Coronary artery (tissue), 2 donors: Measurements from ENCODE around the gene NARS2.

ENCODE experiments used
- DNase-seq: peaks from one replicate; pipeline ENCODE4 v3.0.0-alpha.2; 2017; ENCODE audit warnings: low spot score
- H3K27ac ChIP-seq, 2 donors: fragments of 200-600 bp; sonication (generic); one replicate each; pipeline ENCODE4 v1.5.1; 2016 to 2019
- H3K4me3 ChIP-seq: fragments of 200-600 bp; sonication (generic); 2 replicates; pipeline ENCODE4 v1.5.1; 2016; ENCODE audit warnings: mild to moderate bottlenecking, moderate library complexity
- TF ChIP-seq, protein P1 (sequence below): fragments of 200-600 bp; sonication (generic); IDR thresholded peaks from one replicate; pipeline ENCODE4 v1.5.1; 2019; ENCODE audit warnings: antibody characterized with exemption

The NARS2 gene

DNA sequence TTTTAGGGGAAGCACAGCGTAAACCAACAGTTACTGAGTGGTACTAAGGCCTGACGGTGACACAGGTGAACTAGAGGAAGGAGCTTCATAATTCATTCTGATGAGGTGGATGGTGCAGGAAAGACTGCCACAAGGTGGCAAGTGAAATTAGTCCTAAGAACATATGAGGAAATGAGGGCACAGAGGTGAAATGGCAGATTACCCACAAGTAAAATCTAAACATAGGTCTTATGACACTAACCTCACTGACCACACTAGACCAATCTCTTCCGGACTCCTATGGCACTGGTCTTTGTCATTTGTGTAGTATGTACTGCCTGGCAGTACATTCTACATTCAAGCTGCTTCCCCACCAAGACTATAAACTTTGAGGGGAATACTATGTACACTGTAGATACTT lies 177.3 kb downstream of the NARS2 start:
- TF ChIP-seq, protein P1, sequence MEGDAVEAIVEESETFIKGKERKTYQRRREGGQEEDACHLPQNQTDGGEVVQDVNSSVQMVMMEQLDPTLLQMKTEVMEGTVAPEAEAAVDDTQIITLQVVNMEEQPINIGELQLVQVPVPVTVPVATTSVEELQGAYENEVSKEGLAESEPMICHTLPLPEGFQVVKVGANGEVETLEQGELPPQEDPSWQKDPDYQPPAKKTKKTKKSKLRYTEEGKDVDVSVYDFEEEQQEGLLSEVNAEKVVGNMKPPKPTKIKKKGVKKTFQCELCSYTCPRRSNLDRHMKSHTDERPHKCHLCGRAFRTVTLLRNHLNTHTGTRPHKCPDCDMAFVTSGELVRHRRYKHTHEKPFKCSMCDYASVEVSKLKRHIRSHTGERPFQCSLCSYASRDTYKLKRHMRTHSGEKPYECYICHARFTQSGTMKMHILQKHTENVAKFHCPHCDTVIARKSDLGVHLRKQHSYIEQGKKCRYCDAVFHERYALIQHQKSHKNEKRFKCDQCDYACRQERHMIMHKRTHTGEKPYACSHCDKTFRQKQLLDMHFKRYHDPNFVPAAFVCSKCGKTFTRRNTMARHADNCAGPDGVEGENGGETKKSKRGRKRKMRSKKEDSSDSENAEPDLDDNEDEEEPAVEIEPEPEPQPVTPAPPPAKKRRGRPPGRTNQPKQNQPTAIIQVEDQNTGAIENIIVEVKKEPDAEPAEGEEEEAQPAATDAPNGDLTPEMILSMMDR = no peak
- no peak for DNase-seq
- Histone ChIP-seq H3K27ac (no peak overlapping the region), H3K4me3 (no peak overlapping the region)

DNA sequence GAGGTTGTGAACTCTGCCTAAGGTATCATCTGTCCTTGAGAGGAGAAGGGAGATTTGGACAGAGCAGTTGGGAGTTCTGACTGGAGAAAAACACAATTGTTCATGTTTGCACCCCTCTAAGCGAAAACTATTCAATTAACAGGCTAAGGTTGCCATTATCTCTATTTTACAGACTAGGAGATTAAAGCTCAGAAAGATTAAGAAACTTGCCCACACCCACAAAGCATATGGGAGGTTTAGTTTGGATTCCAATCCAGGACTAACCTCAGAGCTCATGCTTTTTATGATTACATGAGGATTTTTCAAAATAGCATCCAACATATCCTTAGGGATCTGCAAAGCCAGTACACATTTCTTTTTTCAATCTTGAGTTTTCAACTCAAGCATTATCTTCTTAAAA lies 179.1 kb downstream of the NARS2 start:
- no peak overlapping the region for H3K4me3 ChIP-seq
- TF ChIP-seq, protein P1 = no peak
- DNase-seq = no peak
- H3K27ac ChIP-seq = no peak overlapping the region

DNA sequence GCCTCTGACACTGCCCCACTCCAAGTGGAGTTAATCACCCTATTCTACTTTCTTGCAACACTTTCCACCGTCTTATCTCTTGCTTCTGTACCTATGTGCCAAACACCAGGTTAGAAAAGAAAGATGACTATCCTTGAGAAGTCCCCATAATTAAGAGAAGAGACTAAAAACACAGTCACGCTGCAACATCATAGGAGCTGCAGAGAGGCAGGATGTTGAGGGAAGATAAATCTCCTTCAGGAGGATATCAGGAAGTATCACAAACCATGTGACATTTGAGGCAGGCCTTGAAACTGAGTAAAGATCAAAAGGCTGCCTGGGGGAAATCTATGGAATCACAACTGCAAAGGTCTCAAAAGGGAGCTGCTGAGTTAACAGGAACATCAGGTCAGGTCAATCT lies 181.8 kb downstream of the NARS2 start:
- DNase-seq = no peak
- H3K4me3 ChIP-seq = no peak overlapping the region
- TF ChIP-seq, protein P1 = no peak
- no peak overlapping the region for H3K27ac ChIP-seq

DNA sequence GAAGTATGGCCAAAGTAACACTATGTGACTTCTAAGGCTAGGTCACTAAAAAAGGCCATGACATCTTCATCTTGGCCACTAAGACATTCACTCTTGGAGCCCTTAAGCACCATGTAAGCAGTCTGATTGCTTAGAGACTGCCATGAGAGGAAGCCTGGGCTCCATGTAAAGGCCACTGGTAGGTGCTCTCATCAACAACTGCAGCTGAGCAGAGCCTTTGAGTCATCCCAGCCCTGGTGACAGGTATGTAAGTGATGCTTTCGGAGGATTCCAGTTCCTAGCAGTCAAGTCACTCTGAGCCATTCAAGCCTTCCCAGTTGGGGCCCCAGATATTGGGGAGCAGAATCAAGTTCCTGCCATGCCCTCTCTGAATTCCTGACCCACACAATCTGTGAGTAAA lies 183.2 kb downstream of the NARS2 start:
- Histone ChIP-seq H3K27ac (no peak overlapping the region), H3K4me3 (no peak overlapping the region)
- DNase-seq = no peak
- TF ChIP-seq, protein P1 = no peak

DNA sequence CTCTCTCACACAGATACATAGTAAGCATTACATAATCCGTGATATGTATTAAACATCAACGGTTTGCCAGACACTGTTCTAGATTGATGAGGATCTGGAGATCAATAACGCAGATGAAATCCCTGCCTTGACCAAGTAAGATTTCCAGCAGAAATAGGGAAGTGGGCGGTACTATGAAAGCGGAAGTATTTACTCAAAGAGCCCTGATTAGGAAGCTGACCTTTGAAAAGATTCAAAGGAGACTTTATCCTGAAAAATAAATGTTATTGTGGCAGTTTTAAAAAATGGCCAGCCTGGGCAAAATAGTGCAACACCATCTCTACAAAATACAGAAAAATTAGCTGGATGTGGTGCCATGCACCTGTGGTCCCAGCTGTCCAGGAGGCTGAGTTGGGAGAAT lies 183.9 kb downstream of the NARS2 start:
- H3K27ac ChIP-seq = no peak overlapping the region
- no peak for DNase-seq
- H3K4me3 ChIP-seq = no peak overlapping the region
- TF ChIP-seq, protein P1 = no peak

DNA sequence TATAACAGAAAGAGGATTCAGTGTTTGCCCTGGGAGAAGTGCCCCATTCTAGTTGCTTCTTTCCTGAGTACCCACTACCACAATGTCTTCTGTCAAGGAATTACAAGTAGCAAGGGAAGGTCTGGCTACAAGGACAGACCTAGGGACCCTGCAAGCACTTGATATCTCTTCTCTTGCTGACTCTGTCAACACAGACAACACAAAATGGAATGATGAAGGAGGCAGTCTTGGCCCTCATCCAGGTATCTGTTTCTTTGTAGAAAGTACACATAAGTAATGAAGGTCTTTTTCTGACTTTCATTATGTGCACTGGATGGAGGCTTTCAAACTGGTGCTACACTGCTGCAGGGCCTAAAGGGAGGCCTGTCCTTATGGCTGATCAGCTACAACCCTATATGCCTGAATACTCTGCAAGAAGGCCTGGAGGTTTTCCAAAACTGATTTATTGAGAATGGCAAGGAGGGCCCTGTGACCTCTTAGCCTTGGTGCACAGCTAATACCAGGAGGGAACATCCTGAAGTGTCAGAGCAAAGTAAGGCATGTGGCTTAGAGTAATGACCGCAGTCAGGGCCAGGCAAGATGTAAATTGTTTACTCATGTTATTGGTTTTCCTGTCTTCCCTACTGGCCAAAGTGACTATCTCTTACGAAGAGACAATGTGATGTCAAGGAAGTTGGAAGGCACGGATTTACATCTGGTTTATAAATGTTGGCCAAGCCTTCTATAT lies 188.3 kb downstream of the NARS2 start:
- Histone ChIP-seq H3K27ac (no peak overlapping the region), H3K4me3 (no peak overlapping the region)
- no peak for DNase-seq
- TF ChIP-seq, protein P1 = no peak
